Activated CD8-positive, alpha-beta T cell treated with anti-CD3 and anti-CD28 coated beads, Interleukin-2, amount 10 ng/mL, durations not matched to agents 7 days and 5 days (primary cell): ENCODE data around the gene MRGPRX1. TPM values are rescaled to one million over a fixed set of nuclear protein-coding genes. Genes with fewer than 3 reads are reported as not detected.
"Not testable (repeated sequence)": the region's sequence is repeated elsewhere in the genome, so short reads cannot be mapped to it uniquely, and the experiment has no call there.

Experiments
- ATAC-seq: fragments of 150-1000 bp; cut with Tn5 transposase; one replicate; pipeline ENCODE4 v1.10.0; 2021; ENCODE audit warnings: moderate library complexity
- CTCF ChIA-PET: fragments of 350-600 bp; sonication (Branson Sonifier 250); formaldehyde crosslinking; loops from one replicate; lab custom pipeline; 2021; ENCODE audit warnings: antibody characterized with exemption; lab: Charles Lee
- POLR2A ChIA-PET: fragments of 350-600 bp; sonication (Branson Sonifier 250); formaldehyde crosslinking; loops from one replicate; lab custom pipeline; 2021; ENCODE audit warnings: antibody characterized with exemption; lab: Charles Lee
- DNase-seq: peaks from one replicate; pipeline ENCODE4 v3.0.0-alpha.2; 2020
- H3K27ac Mint-ChIP-seq: one replicate; pipeline ENCODE4 v1.8.0; 2021; ENCODE audit warnings: mild to moderate bottlenecking, mixed read lengths
- H3K27me3 Mint-ChIP-seq: one replicate; pipeline ENCODE4 v1.8.0; 2021; ENCODE audit warnings: low read depth, mixed read lengths
- H3K36me3 Mint-ChIP-seq: one replicate; pipeline ENCODE4 v1.8.0; 2021; ENCODE audit warnings: low read depth, mixed read lengths
- H3K4me1 Mint-ChIP-seq: one replicate; pipeline ENCODE4 v1.8.0; 2021; ENCODE audit warnings: low read depth, mixed read lengths
- H3K4me3 Mint-ChIP-seq: one replicate; pipeline ENCODE4 v1.8.0; 2021; ENCODE audit warnings: mild to moderate bottlenecking, mixed read lengths
- H3K9me3 Mint-ChIP-seq: one replicate; pipeline ENCODE4 v1.8.0; 2022; ENCODE audit warnings: mixed read lengths; ENCODE audit not compliant: insufficient read depth
- total RNA-seq, 2 experiments: library from RNA; stranded (reverse); gene quantifications; one replicate each; pipeline ENCODE4 v1.2.3, GENCODE V29; 2021

The MRGPRX1 gene
- total RNA-seq, 2 experiments from 2014 or later = not detected

DNA sequence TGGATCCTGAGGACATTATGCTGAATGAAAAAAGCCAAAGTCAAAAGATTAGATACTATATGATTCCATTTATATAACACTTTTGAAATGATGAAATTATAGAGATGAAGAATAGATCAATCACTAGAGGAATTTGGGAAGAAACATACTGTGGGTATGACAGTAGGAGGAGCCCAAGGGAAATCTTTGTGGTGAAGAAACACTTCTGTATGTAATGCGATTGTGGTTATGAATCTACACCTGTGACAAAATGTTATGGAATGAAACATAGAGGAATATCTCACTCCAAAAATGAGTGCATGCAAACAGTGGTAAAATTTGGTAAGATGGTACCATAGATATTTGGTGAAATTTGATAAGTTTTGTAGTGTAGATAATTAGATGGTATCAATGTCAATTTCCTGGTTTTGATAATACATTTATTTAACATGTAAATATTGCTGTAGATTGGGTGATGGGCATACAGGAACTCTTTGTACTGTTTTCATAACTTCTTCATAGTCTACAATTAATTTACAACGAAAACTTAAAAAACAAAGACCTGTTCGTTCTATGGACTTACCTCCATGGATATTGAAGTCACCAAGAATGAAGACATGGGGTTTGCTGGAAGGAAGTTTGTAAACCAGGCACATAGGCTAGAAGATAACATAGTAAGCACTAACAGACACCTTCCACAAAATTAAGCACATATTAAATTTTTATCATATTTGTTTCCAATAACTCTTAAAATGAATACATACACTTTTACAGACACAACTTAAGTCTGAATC lies 11.5 kb downstream of the MRGPRX1 start:
- Mint-ChIP-seq H3K4me1 (no peaks in the 10 kb centered on the region), H3K27ac (no peak overlapping the region), H3K4me3 (no peak overlapping the region), H3K9me3 (no peaks in the 10 kb centered on the region), H3K27me3 (peaks cover 5% of the 10 kb centered on the region), H3K36me3 (no peaks in the 10 kb centered on the region)
- ATAC-seq = no peak
- no peak for DNase-seq
- POLR2A ChIA-PET = no interaction called here
- CTCF ChIA-PET = no interaction called here

DNA sequence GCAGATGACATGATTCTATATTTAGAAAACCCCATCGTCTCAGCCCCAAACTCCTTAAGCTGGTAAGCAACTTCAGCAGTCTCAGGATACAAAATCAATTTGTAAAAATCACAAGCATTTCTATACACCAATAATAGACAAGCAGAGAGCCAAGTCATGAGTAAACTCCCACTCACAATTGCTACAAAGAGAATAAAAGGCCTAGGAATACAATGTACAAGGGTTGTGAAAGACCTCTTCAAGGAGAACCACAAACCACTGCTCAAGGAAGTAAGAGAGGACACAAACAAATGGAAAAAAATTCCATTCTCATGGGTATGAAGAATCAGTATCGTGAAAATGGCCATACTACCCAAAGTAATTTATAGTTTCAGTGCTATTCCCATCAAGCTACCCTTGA lies 13.8 kb downstream of the MRGPRX1 start:
- H3K9me3 Mint-ChIP-seq, H3K36me3 Mint-ChIP-seq, H3K27me3 Mint-ChIP-seq, H3K4me1 Mint-ChIP-seq, H3K4me3 Mint-ChIP-seq, ATAC-seq, CTCF ChIA-PET, H3K27ac Mint-ChIP-seq, DNase-seq, POLR2A ChIA-PET: not testable (repeated sequence)

DNA sequence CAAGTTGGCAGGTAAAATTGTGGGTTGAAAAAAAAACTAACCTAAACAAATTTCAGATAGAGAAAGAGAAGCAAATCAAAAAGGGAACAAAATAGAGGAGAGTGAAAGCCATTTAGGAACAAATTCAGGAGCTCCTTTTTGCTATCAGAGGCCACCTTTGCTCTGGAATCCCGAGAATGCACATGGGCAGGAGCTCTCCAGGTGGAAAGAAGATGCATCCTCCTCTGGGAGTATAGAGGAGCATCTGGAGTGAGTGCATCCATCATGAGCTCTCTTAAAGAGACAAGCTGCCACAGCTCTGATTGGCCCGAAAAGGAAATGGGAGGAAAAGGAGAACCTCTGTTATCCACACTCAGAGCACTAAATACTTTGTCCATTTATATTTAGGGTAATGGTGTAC lies 26.3 kb downstream of the MRGPRX1 start:
- H3K27ac Mint-ChIP-seq = no peak overlapping the region
- no peaks in the 10 kb centered on the region for H3K4me1 Mint-ChIP-seq
- H3K4me3 Mint-ChIP-seq = no peak overlapping the region
- ChIA-PET POLR2A (no interaction called here), CTCF (no interaction called here)
- H3K36me3 Mint-ChIP-seq = no peaks in the 10 kb centered on the region
- DNase-seq (no peak), ATAC-seq (no peak)
- peaks cover 5% of the 10 kb centered on the region for H3K27me3 Mint-ChIP-seq
- no peaks in the 10 kb centered on the region for H3K9me3 Mint-ChIP-seq

DNA sequence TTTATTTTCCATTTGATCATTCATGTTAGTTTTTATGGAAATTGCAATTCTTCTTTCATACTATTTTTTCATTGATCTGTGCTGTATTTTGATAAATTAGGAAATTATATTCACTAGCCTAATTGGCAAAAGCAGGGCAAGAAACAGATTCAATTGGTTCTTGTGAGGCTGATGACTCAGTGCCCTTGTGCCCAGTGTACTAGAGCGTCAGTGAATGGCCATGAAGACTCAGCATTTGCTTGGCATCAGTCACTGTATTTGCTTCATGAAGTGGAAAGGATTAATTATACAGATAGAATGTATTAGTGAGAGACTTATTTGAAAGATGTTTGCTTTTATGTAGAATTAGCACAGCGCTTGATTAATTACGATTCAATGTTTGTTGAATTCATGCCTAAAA lies 31.8 kb downstream of the MRGPRX1 start:
- no peaks in the 10 kb centered on the region for H3K4me1 Mint-ChIP-seq
- H3K4me3 Mint-ChIP-seq = no peak overlapping the region

DNA sequence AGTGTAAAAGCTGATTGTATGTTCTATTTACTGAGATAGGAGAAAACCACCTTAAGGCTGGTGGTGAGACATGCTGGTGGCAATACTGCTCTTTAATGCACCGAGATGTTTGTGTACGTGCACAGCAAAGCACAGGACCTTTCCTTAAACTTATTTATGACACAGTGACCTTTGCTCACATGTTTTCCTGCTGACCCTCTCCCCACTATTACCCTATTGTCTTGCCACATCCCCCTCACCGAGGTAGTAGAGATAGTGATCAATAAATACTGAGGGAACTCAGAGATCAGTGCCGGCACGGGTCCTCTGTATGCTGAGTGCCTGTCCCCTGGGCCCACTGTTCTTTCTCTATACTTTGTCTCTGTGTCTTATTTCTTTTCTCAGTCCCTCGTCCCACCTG lies 38.6 kb downstream of the MRGPRX1 start:
- peaks cover 24% of the 10 kb centered on the region for H3K27me3 Mint-ChIP-seq
- H3K9me3 Mint-ChIP-seq, H3K27ac Mint-ChIP-seq, POLR2A ChIA-PET, H3K4me3 Mint-ChIP-seq, ATAC-seq, H3K4me1 Mint-ChIP-seq, DNase-seq, H3K36me3 Mint-ChIP-seq, CTCF ChIA-PET: not testable (repeated sequence)

More for the DNA sequence above, 31.8 kb downstream of the MRGPRX1 start:
- no peak overlapping the region for H3K27ac Mint-ChIP-seq
- CTCF ChIA-PET = no interaction called here
- no peaks in the 10 kb centered on the region for H3K36me3 Mint-ChIP-seq
- H3K27me3 Mint-ChIP-seq = peaks cover 7% of the 10 kb centered on the region
- no peak for DNase-seq
- no peaks in the 10 kb centered on the region for H3K9me3 Mint-ChIP-seq
- POLR2A ChIA-PET = no interaction called here
- no peak for ATAC-seq

DNA sequence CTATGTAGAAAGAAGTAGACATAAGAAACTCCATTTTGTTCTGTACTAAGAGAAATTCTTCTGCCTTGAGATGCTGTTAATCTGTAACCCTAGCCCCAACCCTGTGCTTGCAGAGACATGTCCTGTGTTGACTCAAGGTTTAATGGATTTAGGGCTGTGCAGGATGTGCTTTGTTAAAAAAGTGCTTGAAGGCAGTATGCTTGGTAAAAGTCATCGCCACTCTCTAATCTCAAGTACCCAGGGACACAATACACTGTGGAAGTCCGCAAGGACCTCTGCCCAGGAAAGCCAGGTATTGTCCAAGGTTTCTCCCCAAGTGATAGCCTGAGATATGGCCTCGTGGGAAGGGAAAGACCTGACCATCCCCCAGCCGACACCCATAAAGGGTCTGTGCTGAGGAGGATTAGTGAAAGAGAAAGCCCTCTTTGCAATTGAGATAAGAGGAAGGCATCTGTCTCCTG lies 39.0 kb downstream of the MRGPRX1 start:
- POLR2A ChIA-PET, H3K36me3 Mint-ChIP-seq, H3K27ac Mint-ChIP-seq, H3K4me1 Mint-ChIP-seq, ATAC-seq, H3K9me3 Mint-ChIP-seq, H3K4me3 Mint-ChIP-seq, DNase-seq, CTCF ChIA-PET: not testable (repeated sequence)
- H3K27me3 Mint-ChIP-seq = peaks cover 24% of the 10 kb centered on the region

DNA sequence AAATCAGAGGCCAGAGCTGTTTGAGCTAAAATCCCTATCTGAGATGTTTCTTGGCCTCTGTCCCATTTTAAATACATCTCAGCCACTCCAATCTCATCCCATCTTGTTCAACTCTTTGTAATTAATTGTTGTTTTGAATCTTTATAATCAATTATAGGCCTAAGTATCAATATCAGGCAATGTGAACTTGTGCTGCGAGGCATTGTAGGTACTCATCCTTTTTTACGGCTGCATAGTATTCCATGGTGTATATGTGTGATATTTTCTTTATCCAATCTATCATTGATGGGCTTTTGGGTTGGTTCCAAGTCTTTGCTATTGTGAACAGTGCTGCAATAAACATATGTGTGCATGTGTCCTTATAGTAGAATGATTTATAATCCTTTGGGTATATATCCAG lies 47.5 kb downstream of the MRGPRX1 start:
- ATAC-seq, DNase-seq, H3K36me3 Mint-ChIP-seq, H3K4me3 Mint-ChIP-seq, H3K27ac Mint-ChIP-seq, CTCF ChIA-PET, H3K4me1 Mint-ChIP-seq, H3K27me3 Mint-ChIP-seq, POLR2A ChIA-PET, H3K9me3 Mint-ChIP-seq: not testable (repeated sequence)

DNA sequence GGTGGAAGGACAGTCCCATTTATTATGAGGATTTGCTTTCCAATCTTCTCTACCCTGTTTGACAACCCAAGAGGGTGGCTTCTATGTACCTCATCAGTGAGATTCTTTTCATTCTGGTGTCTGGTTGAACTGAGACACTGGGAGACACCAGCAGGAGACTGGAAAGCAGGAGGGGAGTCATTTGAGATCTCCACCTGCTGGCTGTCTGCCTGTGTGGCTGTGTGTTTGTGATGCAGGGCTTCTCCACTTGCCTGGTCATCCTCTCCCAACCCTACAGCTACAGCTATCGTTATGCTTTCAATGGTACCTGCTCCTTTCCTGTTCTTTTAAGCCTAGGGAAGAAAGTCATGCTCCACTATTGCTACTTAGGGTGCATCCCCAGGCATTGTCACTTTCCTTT lies 48.6 kb downstream of the MRGPRX1 start:
- H3K4me3 Mint-ChIP-seq = no peak overlapping the region
- POLR2A ChIA-PET = no interaction called here
- ATAC-seq (no peak), DNase-seq (no peak)
- no peaks in the 10 kb centered on the region for H3K9me3 Mint-ChIP-seq
- H3K27me3 Mint-ChIP-seq = peaks cover 8% of the 10 kb centered on the region
- H3K36me3 Mint-ChIP-seq = no peaks in the 10 kb centered on the region
- CTCF ChIA-PET = no interaction called here
- H3K27ac Mint-ChIP-seq = no peak overlapping the region
- no peaks in the 10 kb centered on the region for H3K4me1 Mint-ChIP-seq

Other genes with a start within 250 kb of the MRGPRX1 start
- gene TMEM86A, start 240.6 kb downstream of the MRGPRX1 start, total RNA-seq = under 1 TPM; 0.26 to 0.52 TPM
- not detected for gene IGSF22, start 213.2 kb downstream of the MRGPRX1 start, total RNA-seq
- gene PTPN5, start 147.6 kb downstream of the MRGPRX1 start, total RNA-seq = not detected
- gene MRGPRX2, start 121.3 kb upstream of the MRGPRX1 start, total RNA-seq = not detected
- 10 to 100 TPM; 23.9 to 25.7 TPM for gene ZDHHC13, start 177.8 kb upstream of the MRGPRX1 start, total RNA-seq